Upper lobe of left lung (tissue), 6 donors: ENCODE results near the gene ANKRD13A. TPM values are rescaled to one million over a fixed set of nuclear protein-coding genes. Genes with fewer than 3 reads are reported as not detected.
A peak's percentile ranks its signal among the peaks of the same experiment; 100 is the strongest.

Source experiments
- ATAC-seq, 2 donors: fragments of 200-7000 bp; cut with Tn5 transposase; one replicate each; pipeline ENCODE4 v1.9.1; 2022; ENCODE audit warnings: mild to moderate bottlenecking in 2 of 2, moderate library complexity in 2 of 2; ENCODE audit not compliant: low FRiP score in 2 of 2
- DNase-seq, 2 donors: peaks; one replicate each; pipeline ENCODE4 v3.0.0-alpha.2; 2019 to 2020
- H3K27ac ChIP-seq, 4 donors: fragments of 200-600 bp; sonication (generic); one replicate each; pipeline ENCODE4 v1.5.1; 2016 to 2019
- H3K27me3 ChIP-seq, 4 donors: fragments of 200-600 bp; sonication (generic); one replicate each; pipeline ENCODE4 v1.5.1; 2017 to 2019
- H3K36me3 ChIP-seq, 4 donors: fragments of 200-600 bp; sonication (generic); one replicate each; pipeline ENCODE4 v1.5.1; 2016 to 2019
- H3K4me1 ChIP-seq, 4 donors: fragments of 200-600 bp; sonication (generic); one replicate each; pipeline ENCODE4 v1.5.1; 2018 to 2019
- H3K4me3 ChIP-seq, 4 donors: fragments of 200-600 bp; sonication (generic); one replicate each; pipeline ENCODE4 v1.5.1; 2017 to 2019; ENCODE audit warnings: mild to moderate bottlenecking in 2 of 4, moderate library complexity in 1 of 4
- H3K9me3 ChIP-seq, 4 donors: fragments of 200-600 bp; sonication (generic); one replicate each; pipeline ENCODE4 v1.5.1; 2018 to 2019
- CTCF ChIP-seq, 6 experiments: fragments of 450-650 bp in 4 of 6; fragments of 200-600 bp in 2 of 6; sonication (generic) in 2 of 6; IDR thresholded peaks; one replicate each; pipeline ENCODE4 v1.5.1; 2016 to 2019; ENCODE audit warnings: antibody characterized with exemption in 6 of 6
- EP300 ChIP-seq, 4 donors: sonication (generic); formaldehyde crosslinking; IDR thresholded peaks; one replicate each; pipeline ENCODE4 v1.5.1; 2017; ENCODE audit warnings: antibody characterized with exemption in 4 of 4, control low read depth in 2 of 4
- POLR2A ChIP-seq, 4 donors: fragments of 450-650 bp; IDR thresholded peaks; one replicate each; pipeline ENCODE4 v1.5.1; 2016 to 2017; ENCODE audit warnings: antibody characterized with exemption in 4 of 4, mild to moderate bottlenecking in 2 of 4
- POLR2AphosphoS5 ChIP-seq, 2 donors: sonication (generic); formaldehyde crosslinking; IDR thresholded peaks; one replicate each; pipeline ENCODE4 v1.5.1; 2017; ENCODE audit warnings: antibody characterized with exemption in 2 of 2
- WGBS, 2 donors: methylation state at CpG; one replicate each; pipeline ENCODE4 v1.1.5; 2017 to 2018; 5-methylcytosine and 5-hydroxymethylcytosine counted together
- total RNA-seq, 6 donors: library from RNA; depleted of rRNA in 4 of 6; stranded (reverse); fragments of >200 nt in 4 of 6; gene quantifications; one replicate each; pipeline versions ENCODE4 v1.1.0 to v1.2.1, GENCODE V29; 2016 to 2021
- donor health status: DM: no; HTN: no; CAD: no; lungs with moderate emphysema.
- donor health status: DM: no; HTN: yes; CAD: no; lungs with severe emphysema.

Gene ANKRD13A
- total RNA-seq, 6 donors from 2014 or later = 58.9 to 166 (median 74.6) TPM

GRCh38 chr12:110033888-110034287 is 34.7 kb downstream of the ANKRD13A start:
- no peak for ATAC-seq

GRCh38 chr12:110035534-110036104 is 36.4 kb downstream of the ANKRD13A start:
- ATAC-seq (no peak), DNase-seq (no peak)
- Histone ChIP-seq H3K9me3 (no peaks in the 10 kb centered on the region), H3K4me1 (peaks cover 16 to 32% (median 23%) of the 10 kb centered on the region in 4 donors), H3K4me3 (no peak overlapping the region), H3K27ac (no peak overlapping the region), H3K36me3 (peaks cover 15 to 75% (median 48%) of the 10 kb centered on the region in 4 donors), H3K27me3 (no peaks in the 10 kb centered on the region)
- 85 to 92% methylated on average over 7 of the region's 7 CpGs for WGBS, 2 donors
- TF ChIP-seq EP300 (IDR thresholded peaks at IDR 0.05) (no peak), CTCF (IDR thresholded peaks at IDR 0.05) (no peak), POLR2A (IDR thresholded peaks at IDR 0.05) (no peak)

More at GRCh38 chr12:110033888-110034287, 34.7 kb downstream of the ANKRD13A start:
- Histone ChIP-seq H3K4me1 (peaks cover 0 to 15% (median 7%) of the 10 kb centered on the region in 4 donors), H3K27ac (no peak overlapping the region), H3K36me3 (peaks cover 15 to 93% (median 63%) of the 10 kb centered on the region in 4 donors), H3K27me3 (no peaks in the 10 kb centered on the region), H3K4me3 (no peak overlapping the region), H3K9me3 (no peaks in the 10 kb centered on the region)
- DNase-seq = no peak
- 99 to 100% methylated on average over 3 of the region's 3 CpGs for WGBS, 2 donors
- TF ChIP-seq POLR2A (IDR thresholded peaks at IDR 0.05) (no peak), EP300 (IDR thresholded peaks at IDR 0.05) (no peak)

GRCh38 chr12:110037315-110037714 is 38.1 kb downstream of the ANKRD13A start:
- TF ChIP-seq EP300 (IDR thresholded peaks at IDR 0.05) (no peak), CTCF (IDR thresholded peaks at IDR 0.05) (no peak), POLR2A (IDR thresholded peaks at IDR 0.05) (no peak), POLR2AphosphoS5 (IDR thresholded peaks at IDR 0.05) (no peak)
- DNase-seq (no peak), ATAC-seq (no peak)
- Histone ChIP-seq H3K9me3 (no peaks in the 10 kb centered on the region), H3K27ac (peak overlapping the region; percentile 15 to 87 (median 79)), H3K4me1 (peaks cover 19 to 36% (median 27%) of the 10 kb centered on the region in 4 donors), H3K4me3 (no peak overlapping the region), H3K27me3 (no peaks in the 10 kb centered on the region), H3K36me3 (peaks cover 15 to 72% (median 45%) of the 10 kb centered on the region in 4 donors)
- 93 to 100% methylated on average over 1 to 5 of the region's 5 CpGs for WGBS, 2 donors

- Histone ChIP-seq H3K4me3 (no peak overlapping the region), H3K9me3 (no peaks in the 10 kb centered on the region), H3K4me1 (peaks cover 27 to 44% (median 38%) of the 10 kb centered on the region in 4 donors), H3K27me3 (no peaks in the 10 kb centered on the region), H3K27ac (peak overlapping the region; percentile 74 to 87 (median 80)), H3K36me3 (peaks cover 12 to 62% (median 42%) of the 10 kb centered on the region in 4 donors)
- TF ChIP-seq POLR2AphosphoS5 (IDR thresholded peaks at IDR 0.05) (no peak), EP300 (IDR thresholded peaks at IDR 0.05) (no peak)
- WGBS, 2 donors = 57 to 65% methylated on average over 5 of the region's 5 CpGs
- no peak for DNase-seq
- ATAC-seq = peak in 1 of 2 donors; percentile 23
These were observed 39.5 kb downstream of the ANKRD13A start for GRCh38 chr12:110038741-110039084.

GRCh38 chr12:110039085-110039807 is 40.0 kb downstream of the ANKRD13A start:
- Histone ChIP-seq H3K4me3 (no peak overlapping the region), H3K36me3 (peaks cover 7 to 62% (median 38%) of the 10 kb centered on the region in 4 donors), H3K9me3 (no peaks in the 10 kb centered on the region), H3K27ac (peak overlapping the region; percentile 76 to 87 (median 80)), H3K27me3 (no peaks in the 10 kb centered on the region), H3K4me1 (peaks cover 27 to 45% (median 38%) of the 10 kb centered on the region in 4 donors)
- 32 to 33% methylated on average over 5 of the region's 5 CpGs for WGBS, 2 donors
- peak; percentile 73 to 90 for ATAC-seq
- DNase-seq = peak in 1 of 2 donors; percentile 68
- TF ChIP-seq CTCF (IDR thresholded peaks at IDR 0.05) (no peak), POLR2AphosphoS5 (IDR thresholded peaks at IDR 0.05) (no peak), POLR2A (IDR thresholded peaks at IDR 0.05) (peak in 1 of 4 donors; percentile 52), EP300 (IDR thresholded peaks at IDR 0.05) (peak in 3 of 4 donors; percentile 32 to 92 (median 41))
